ENCODE results near the gene SH3RF2. TPM values are rescaled to one million over a fixed set of nuclear protein-coding genes. Genes with fewer than 3 reads are reported as not detected.

SH3RF2 gene
- total RNA-seq, 2 experiments from 2014 or later, result not detected

- H3K4me3 Mint-ChIP-seq, result no peak overlapping the region
- ChIA-PET POLR2A (no interaction called here), CTCF (interaction anchor here (0.8 kb wide), 1 partner anchor 10 kb away, joined by 3 read pairs; no protein-coding TSS in a partner anchor)
- no peaks in the 10 kb centered on the region for H3K9me3 Mint-ChIP-seq
- peaks cover 2% of the 10 kb centered on the region for H3K27me3 Mint-ChIP-seq
- intact Hi-C loops (cut with micrococcal nuclease), result no loop called here
- no peak for TF ChIP-seq CTCF (IDR thresholded peaks at IDR 0.05)
- no peak for ATAC-seq
- H3K4me1 Mint-ChIP-seq (ENCODE audit: low read depth), result no peaks in the 10 kb centered on the region
- DNase-seq, result no peak
- no peaks in the 10 kb centered on the region for H3K36me3 Mint-ChIP-seq (ENCODE audit: low read depth)
- H3K27ac Mint-ChIP-seq, result no peak overlapping the region
Observed at GRCh38 chr5:145906401-145906800, 30.0 kb upstream of the SH3RF2 start.

GRCh38 chr5:145908206-145908960 is 28.0 kb upstream of the SH3RF2 start:
- no peak for ATAC-seq
- CTCF ChIA-PET, result interaction anchor here (1.0 kb wide), 1 partner anchor 142 kb away, joined by 3 read pairs; no protein-coding TSS in a partner anchor
- Mint-ChIP-seq H3K4me1 (ENCODE audit: low read depth) (no peaks in the 10 kb centered on the region), H3K36me3 (ENCODE audit: low read depth) (no peaks in the 10 kb centered on the region), H3K27ac (no peak overlapping the region), H3K9me3 (no peaks in the 10 kb centered on the region), H3K4me3 (no peak overlapping the region), H3K27me3 (peaks cover 2% of the 10 kb centered on the region)
- intact Hi-C loops (cut with micrococcal nuclease), result no loop called here
- DNase-seq, result no peak
- no peak for TF ChIP-seq CTCF (IDR thresholded peaks at IDR 0.05)
- POLR2A ChIA-PET, result no interaction called here

- H3K4me3 Mint-ChIP-seq, result no peak overlapping the region
- peaks cover 2% of the 10 kb centered on the region for H3K27me3 Mint-ChIP-seq
- CTCF ChIA-PET, result no interaction called here
- DNase-seq, result no peak
- intact Hi-C loops (cut with micrococcal nuclease), result no loop called here
- no peak overlapping the region for H3K27ac Mint-ChIP-seq
- POLR2A ChIA-PET, result no interaction called here
- no peaks in the 10 kb centered on the region for H3K9me3 Mint-ChIP-seq
- ATAC-seq, result no peak
- no peaks in the 10 kb centered on the region for H3K36me3 Mint-ChIP-seq (ENCODE audit: low read depth)
- TF ChIP-seq CTCF (IDR thresholded peaks at IDR 0.05), result no peak
- no peaks in the 10 kb centered on the region for H3K4me1 Mint-ChIP-seq (ENCODE audit: low read depth)
Observed at GRCh38 chr5:145911164-145911563, 25.2 kb upstream of the SH3RF2 start.

GRCh38 chr5:145912019-145912418 is 24.4 kb upstream of the SH3RF2 start:
- Mint-ChIP-seq H3K27ac (no peak overlapping the region), H3K27me3 (no peaks in the 10 kb centered on the region), H3K4me1 (ENCODE audit: low read depth) (no peaks in the 10 kb centered on the region), H3K36me3 (ENCODE audit: low read depth) (no peaks in the 10 kb centered on the region), H3K4me3 (no peak overlapping the region), H3K9me3 (no peaks in the 10 kb centered on the region)
- no peak for DNase-seq
- ChIA-PET POLR2A (no interaction called here), CTCF (interaction anchor here (0.6 kb wide), 1 partner anchor 125 kb away, joined by 3 read pairs; no protein-coding TSS in a partner anchor)
- no peak for ATAC-seq
- intact Hi-C loops (cut with micrococcal nuclease), result no loop called here
- no peak for TF ChIP-seq CTCF (IDR thresholded peaks at IDR 0.05)

- Mint-ChIP-seq H3K4me1 (ENCODE audit: low read depth) (no peaks in the 10 kb centered on the region), H3K4me3 (no peak overlapping the region), H3K9me3 (no peaks in the 10 kb centered on the region), H3K27ac (no peak overlapping the region), H3K27me3 (no peaks in the 10 kb centered on the region), H3K36me3 (ENCODE audit: low read depth) (no peaks in the 10 kb centered on the region)
- ChIA-PET POLR2A (no interaction called here), CTCF (no interaction called here)
- intact Hi-C loops (cut with micrococcal nuclease), result no loop called here
- TF ChIP-seq CTCF (IDR thresholded peaks at IDR 0.05), result no peak
- DNase-seq (no peak), ATAC-seq (no peak)
Observed at GRCh38 chr5:145912594-145912993, 23.8 kb upstream of the SH3RF2 start.

All from activated CD8-positive, alpha-beta T cell treated with anti-CD3 and anti-CD28 coated beads for 36 hours (primary cell).